Suprapubic skin (tissue), 4 donors: ENCODE results near the gene SCUBE1. TPM values are rescaled to one million over a fixed set of nuclear protein-coding genes. Genes with fewer than 3 reads are reported as not detected.
A peak's percentile ranks its signal among the peaks of the same experiment; 100 is the strongest.

Source experiments
- DNase-seq, 2 donors: peaks; one replicate each; pipeline ENCODE4 v3.0.0-alpha.2; 2019; ENCODE audit warnings: low spot score in 2 of 2
- H3K27ac ChIP-seq: fragments of 200-600 bp; sonication (generic); one replicate; pipeline ENCODE4 v1.5.1; 2019
- H3K27me3 ChIP-seq: fragments of 200-600 bp; sonication (generic); one replicate; pipeline ENCODE4 v1.5.1; 2019
- H3K36me3 ChIP-seq: fragments of 200-600 bp; sonication (generic); one replicate; pipeline ENCODE4 v1.5.1; 2019
- H3K4me1 ChIP-seq: fragments of 200-600 bp; sonication (generic); one replicate; pipeline ENCODE4 v1.5.1; 2019
- H3K4me3 ChIP-seq: fragments of 200-600 bp; sonication (generic); one replicate; pipeline ENCODE4 v1.5.1; 2019; ENCODE audit warnings: mild to moderate bottlenecking
- H3K9me3 ChIP-seq: fragments of 200-600 bp; sonication (generic); one replicate; pipeline ENCODE4 v1.5.1; 2019
- CTCF ChIP-seq, 2 donors: fragments of 200-600 bp in 1 of 2; fragments of 450-650 bp in 1 of 2; sonication (generic) in 1 of 2; IDR thresholded peaks; one replicate each; pipeline ENCODE4 v1.5.1; 2016 to 2019; ENCODE audit warnings: antibody characterized with exemption in 2 of 2, mild to moderate bottlenecking in 1 of 2, moderate library complexity in 1 of 2
- EP300 ChIP-seq: sonication (generic); formaldehyde crosslinking; IDR thresholded peaks from one replicate; pipeline ENCODE4 v1.6.1; 2017; ENCODE audit warnings: antibody characterized with exemption
- POLR2A ChIP-seq, 2 donors: fragments of 450-650 bp; IDR thresholded peaks; one replicate each; pipeline ENCODE4 v1.6.1; 2017; ENCODE audit warnings: antibody characterized with exemption in 2 of 2, mild to moderate bottlenecking in 2 of 2, moderate library complexity in 2 of 2
- POLR2AphosphoS5 ChIP-seq, 3 donors: sonication (generic); formaldehyde crosslinking; IDR thresholded peaks; one replicate each; pipeline ENCODE4 v1.6.1; 2017; ENCODE audit warnings: antibody characterized with exemption in 3 of 3
- WGBS: methylation state at CpG from one replicate; pipeline ENCODE4 v1.1.5; 2018; 5-methylcytosine and 5-hydroxymethylcytosine counted together
- total RNA-seq, 4 donors: library from RNA; depleted of rRNA; stranded (reverse); fragments of >200 nt; gene quantifications; one replicate each; pipeline ENCODE4 v1.1.0, GENCODE V29; 2016

Gene SCUBE1
- total RNA-seq, 4 donors from 2014 or later: 0.47 to 1.1 (median 0.78) TPM

GRCh38 chr22:43389227-43389836 is 46.2 kb upstream of the SCUBE1 start:
- no peaks in the 10 kb centered on the region for H3K9me3 ChIP-seq
- H3K27me3 ChIP-seq: peaks cover 36% of the 10 kb centered on the region
- H3K27ac ChIP-seq: no peak overlapping the region
- H3K4me1 ChIP-seq: peaks cover 7% of the 10 kb centered on the region
- no peak for TF ChIP-seq POLR2A (IDR thresholded peaks at IDR 0.05)
- TF ChIP-seq POLR2AphosphoS5 (IDR thresholded peaks at IDR 0.05): no peak
- no peak for TF ChIP-seq EP300
- TF ChIP-seq CTCF (IDR thresholded peaks at IDR 0.05): no peak
- DNase-seq: peak in 1 of 2 donors; percentile 14
- H3K4me3 ChIP-seq: no peak overlapping the region
- WGBS: 74% methylated on average over 8 of the region's 8 CpGs
- no peaks in the 10 kb centered on the region for H3K36me3 ChIP-seq

- WGBS: 5% methylated on average over 15 of the region's 17 CpGs
- peak; percentile 78 to 88 for DNase-seq
- no peak for TF ChIP-seq EP300
- TF ChIP-seq POLR2AphosphoS5 (IDR thresholded peaks at IDR 0.05): no peak
- TF ChIP-seq POLR2A (IDR thresholded peaks at IDR 0.05): no peak
- peak; percentile 75 to 99 for TF ChIP-seq CTCF (IDR thresholded peaks at IDR 0.05)
These were observed 45.3 kb upstream of the SCUBE1 start for GRCh38 chr22:43388420-43388851.

DNA sequence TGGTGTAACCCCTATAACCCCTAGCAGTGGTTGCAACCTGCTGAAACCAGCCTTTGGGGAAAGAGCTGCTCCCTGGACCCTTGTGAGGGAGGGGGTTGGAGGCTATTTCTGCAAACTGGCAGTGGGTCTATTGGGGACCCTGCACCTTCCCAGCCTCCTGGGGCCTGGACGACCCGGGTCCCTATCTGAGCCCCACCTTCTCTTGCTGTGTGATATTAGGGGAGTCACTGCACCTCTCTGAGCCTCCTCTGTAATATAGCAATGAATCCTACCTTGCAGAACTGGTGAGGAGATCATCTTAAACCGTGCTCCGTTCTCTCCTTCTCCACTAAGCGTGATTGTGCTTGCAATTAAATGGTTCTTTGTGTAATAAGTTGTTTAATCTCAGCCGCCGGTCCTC is 44.6 kb upstream of the SCUBE1 start:
- Histone ChIP-seq H3K9me3 (no peaks in the 10 kb centered on the region), H3K36me3 (no peaks in the 10 kb centered on the region), H3K4me1 (peaks cover 7% of the 10 kb centered on the region), H3K27me3 (peaks cover 37% of the 10 kb centered on the region), H3K4me3 (no peak overlapping the region), H3K27ac (no peak overlapping the region)
- TF ChIP-seq EP300 (no peak), POLR2A (IDR thresholded peaks at IDR 0.05) (no peak), POLR2AphosphoS5 (IDR thresholded peaks at IDR 0.05) (no peak), CTCF (IDR thresholded peaks at IDR 0.05) (no peak)
- WGBS: 58% methylated on average over 7 of the region's 7 CpGs
- no peak for DNase-seq

More at GRCh38 chr22:43388420-43388851, 45.3 kb upstream of the SCUBE1 start:
- H3K27ac ChIP-seq: no peak overlapping the region
- peaks cover 7% of the 10 kb centered on the region for H3K4me1 ChIP-seq
- no peaks in the 10 kb centered on the region for H3K9me3 ChIP-seq
- peaks cover 36% of the 10 kb centered on the region for H3K27me3 ChIP-seq
- H3K4me3 ChIP-seq: no peak overlapping the region
- no peaks in the 10 kb centered on the region for H3K36me3 ChIP-seq

DNA sequence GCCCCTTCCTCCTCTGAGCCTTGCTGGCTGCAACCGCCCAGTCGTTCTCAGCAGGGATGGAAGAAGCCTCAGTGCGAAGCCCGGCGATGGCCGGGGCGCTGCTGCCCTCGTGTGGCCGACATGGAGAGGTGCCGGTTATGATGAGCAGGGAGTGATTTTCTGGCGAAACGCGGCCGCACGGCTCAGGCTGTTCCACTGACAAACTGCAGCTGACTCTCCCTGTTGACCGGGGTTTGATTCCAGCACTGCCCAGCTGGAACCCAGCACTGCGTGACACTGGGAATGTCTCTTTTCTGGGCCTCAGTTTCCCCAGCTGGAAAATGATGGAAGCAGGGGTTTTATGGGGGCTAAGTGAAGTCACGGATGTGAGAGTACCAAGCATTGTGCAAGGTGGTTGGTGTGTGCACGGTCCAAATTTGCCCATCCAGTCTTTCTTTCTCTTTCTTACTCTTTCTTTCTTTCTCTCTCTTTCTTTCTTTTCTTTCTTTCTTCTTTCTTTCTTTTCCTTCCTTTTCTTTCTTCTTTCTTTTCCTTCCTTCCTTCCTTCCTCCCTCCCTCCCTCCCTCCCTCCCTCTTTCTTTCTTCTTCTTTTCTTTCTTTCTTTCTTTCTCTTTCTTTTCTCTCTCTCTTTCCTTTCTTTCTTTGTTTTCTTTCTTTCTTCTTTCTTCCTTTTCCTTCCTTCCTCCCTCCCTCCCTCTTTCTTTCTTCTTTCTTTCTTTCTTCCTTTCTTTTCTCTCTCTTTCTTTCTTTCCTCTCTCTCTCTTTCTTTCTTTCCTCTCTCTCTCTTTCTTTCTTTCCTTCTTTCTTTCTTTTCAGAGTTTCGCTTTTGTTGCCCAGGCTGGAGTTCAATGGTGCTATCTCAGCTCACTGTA is 42.8 kb upstream of the SCUBE1 start:
- 17% methylated on average over 10 of the region's 20 CpGs for WGBS
- peaks cover 40% of the 10 kb centered on the region for H3K27me3 ChIP-seq
- no peaks in the 10 kb centered on the region for H3K9me3 ChIP-seq
- H3K4me1 ChIP-seq: peaks cover 7% of the 10 kb centered on the region
- H3K4me3 ChIP-seq: no peak overlapping the region
- no peaks in the 10 kb centered on the region for H3K36me3 ChIP-seq
- DNase-seq: no peak
- no peak overlapping the region for H3K27ac ChIP-seq
- TF ChIP-seq CTCF (IDR thresholded peaks at IDR 0.05) (peak; percentile 72 to 90), POLR2A (IDR thresholded peaks at IDR 0.05) (no peak), EP300 (no peak)

DNA sequence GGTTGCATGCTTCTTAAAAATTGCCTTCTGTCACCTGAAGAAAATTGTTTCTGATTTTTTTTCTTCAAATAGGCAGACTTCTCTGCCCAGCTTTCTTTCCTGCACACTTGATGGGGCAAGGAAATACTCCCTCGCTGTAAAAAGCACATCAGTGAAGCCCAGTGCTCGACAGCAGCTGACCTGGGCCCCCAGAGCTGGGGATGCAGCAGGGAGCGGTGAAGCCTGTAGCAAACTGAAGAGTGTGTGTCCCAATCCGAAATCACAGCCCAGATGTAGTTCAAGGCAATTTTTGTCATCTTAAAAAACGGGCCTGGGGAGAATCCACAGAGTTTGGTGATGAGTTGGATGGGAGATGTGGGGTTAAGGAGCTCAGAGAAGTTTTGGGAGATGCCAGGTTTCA is 41.7 kb upstream of the SCUBE1 start:
- peaks cover 7% of the 10 kb centered on the region for H3K4me1 ChIP-seq
- H3K27ac ChIP-seq: no peak overlapping the region
- no peaks in the 10 kb centered on the region for H3K36me3 ChIP-seq
- TF ChIP-seq POLR2A (IDR thresholded peaks at IDR 0.05) (no peak), EP300 (no peak), POLR2AphosphoS5 (IDR thresholded peaks at IDR 0.05) (no peak), CTCF (IDR thresholded peaks at IDR 0.05) (no peak)
- H3K9me3 ChIP-seq: no peaks in the 10 kb centered on the region
- no peak for DNase-seq
- H3K27me3 ChIP-seq: peaks cover 43% of the 10 kb centered on the region
- 57% methylated on average over 5 of the region's 5 CpGs for WGBS
- H3K4me3 ChIP-seq: no peak overlapping the region
